Neural crest cell (in vitro differentiated cells): ENCODE results near the gene NECTIN1. TPM values are rescaled to one million over a fixed set of nuclear protein-coding genes. Genes with fewer than 3 reads are reported as not detected.

Experiments used
- DNase-seq: peaks from one replicate; pipeline ENCODE4 v3.0.0; 2021; ENCODE audit warnings: low read depth, mixed read lengths, low spot score
- H3K27ac Mint-ChIP-seq: one replicate; pipeline ENCODE4 v1.8.0; 2021; ENCODE audit warnings: mild to moderate bottlenecking, mixed read lengths; ENCODE audit not compliant: unreplicated experiment
- H3K27me3 Mint-ChIP-seq: 2 replicates; pipeline ENCODE4 v1.8.0; 2021; ENCODE audit warnings: low read depth, mild to moderate bottlenecking, mixed read lengths
- H3K36me3 Mint-ChIP-seq: 2 replicates; pipeline ENCODE4 v1.8.0; 2021; ENCODE audit warnings: low read depth, mild to moderate bottlenecking, mixed read lengths
- H3K4me1 Mint-ChIP-seq: 2 replicates; pipeline ENCODE4 v1.8.0; 2021; ENCODE audit warnings: mixed read lengths
- H3K4me3 Mint-ChIP-seq: one replicate; pipeline ENCODE4 v1.8.0; 2021; ENCODE audit warnings: mild to moderate bottlenecking, mixed read lengths
- H3K9me3 Mint-ChIP-seq: 2 replicates; pipeline ENCODE4 v1.8.0; 2021; ENCODE audit warnings: mixed read lengths
- total RNA-seq: library from RNA; stranded (reverse); gene quantifications from 2 replicates; pipeline ENCODE4 v1.2.1, GENCODE V29; 2021
- TF ChIP-seq, protein P1 (sequence below): fragments of 200-600 bp; sonication (generic); conservative IDR thresholded peaks from 2 replicates; pipeline ENCODE4 v1.5.0; 2021; ENCODE audit warnings: antibody characterized with exemption, mild to moderate bottlenecking

NECTIN1 gene
- total RNA-seq, 1 donor from 2014 or later, result 49.2 TPM

DNA sequence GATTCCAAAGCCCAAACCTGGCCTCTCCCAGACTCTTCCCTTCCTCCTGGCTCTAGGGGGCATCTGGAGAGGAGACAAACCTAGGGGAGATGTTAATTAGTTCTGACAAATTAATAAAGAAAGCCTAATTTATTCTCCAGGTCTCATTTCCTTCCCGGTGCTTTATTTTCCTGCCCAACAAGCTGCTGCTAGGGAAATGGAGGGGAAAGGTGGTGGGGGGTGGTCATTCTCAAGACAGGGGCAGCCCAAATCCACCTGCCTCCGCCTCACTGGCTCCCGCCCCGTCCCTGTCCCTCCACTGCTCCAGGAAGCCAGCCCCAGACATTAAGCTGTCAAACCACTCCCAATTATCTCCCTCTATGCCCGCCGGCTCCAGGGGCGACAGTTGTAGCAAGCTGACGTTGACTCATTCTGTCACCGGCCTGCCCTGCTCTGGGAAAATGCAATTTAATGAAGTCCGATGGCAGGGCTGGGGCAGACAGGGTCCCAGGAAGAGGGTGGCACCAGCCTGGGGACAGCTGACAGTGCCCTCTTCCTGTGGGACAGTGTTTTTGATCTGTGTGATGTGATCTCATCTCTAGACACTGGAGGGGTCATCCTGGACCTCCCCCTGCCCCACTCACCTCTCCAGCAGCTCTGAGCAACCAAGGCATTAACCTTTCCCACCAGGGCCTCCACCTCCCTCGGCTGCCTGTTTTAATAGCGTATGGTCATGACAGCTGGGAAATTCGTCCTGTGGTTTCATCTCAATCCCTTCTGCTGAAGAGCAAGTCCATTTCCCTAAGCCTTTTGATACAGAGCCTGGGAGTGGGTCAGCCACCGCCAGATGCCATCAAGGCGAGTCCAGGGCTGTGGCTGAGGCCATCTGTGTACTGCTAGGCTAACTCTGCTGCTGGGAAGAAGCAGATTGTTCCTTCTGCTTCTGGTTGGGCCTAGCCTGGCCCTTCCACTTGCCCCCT is 27.1 kb downstream of the NECTIN1 start:
- TF ChIP-seq, protein P1, sequence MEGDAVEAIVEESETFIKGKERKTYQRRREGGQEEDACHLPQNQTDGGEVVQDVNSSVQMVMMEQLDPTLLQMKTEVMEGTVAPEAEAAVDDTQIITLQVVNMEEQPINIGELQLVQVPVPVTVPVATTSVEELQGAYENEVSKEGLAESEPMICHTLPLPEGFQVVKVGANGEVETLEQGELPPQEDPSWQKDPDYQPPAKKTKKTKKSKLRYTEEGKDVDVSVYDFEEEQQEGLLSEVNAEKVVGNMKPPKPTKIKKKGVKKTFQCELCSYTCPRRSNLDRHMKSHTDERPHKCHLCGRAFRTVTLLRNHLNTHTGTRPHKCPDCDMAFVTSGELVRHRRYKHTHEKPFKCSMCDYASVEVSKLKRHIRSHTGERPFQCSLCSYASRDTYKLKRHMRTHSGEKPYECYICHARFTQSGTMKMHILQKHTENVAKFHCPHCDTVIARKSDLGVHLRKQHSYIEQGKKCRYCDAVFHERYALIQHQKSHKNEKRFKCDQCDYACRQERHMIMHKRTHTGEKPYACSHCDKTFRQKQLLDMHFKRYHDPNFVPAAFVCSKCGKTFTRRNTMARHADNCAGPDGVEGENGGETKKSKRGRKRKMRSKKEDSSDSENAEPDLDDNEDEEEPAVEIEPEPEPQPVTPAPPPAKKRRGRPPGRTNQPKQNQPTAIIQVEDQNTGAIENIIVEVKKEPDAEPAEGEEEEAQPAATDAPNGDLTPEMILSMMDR, result no peak
- Mint-ChIP-seq H3K27ac (no peak overlapping the region), H3K4me1 (peaks cover 37% of the 10 kb centered on the region), H3K4me3 (no peak overlapping the region), H3K36me3 (no peaks in the 10 kb centered on the region), H3K27me3 (no peaks in the 10 kb centered on the region), H3K9me3 (no peaks in the 10 kb centered on the region)
- DNase-seq, result no peak

DNA sequence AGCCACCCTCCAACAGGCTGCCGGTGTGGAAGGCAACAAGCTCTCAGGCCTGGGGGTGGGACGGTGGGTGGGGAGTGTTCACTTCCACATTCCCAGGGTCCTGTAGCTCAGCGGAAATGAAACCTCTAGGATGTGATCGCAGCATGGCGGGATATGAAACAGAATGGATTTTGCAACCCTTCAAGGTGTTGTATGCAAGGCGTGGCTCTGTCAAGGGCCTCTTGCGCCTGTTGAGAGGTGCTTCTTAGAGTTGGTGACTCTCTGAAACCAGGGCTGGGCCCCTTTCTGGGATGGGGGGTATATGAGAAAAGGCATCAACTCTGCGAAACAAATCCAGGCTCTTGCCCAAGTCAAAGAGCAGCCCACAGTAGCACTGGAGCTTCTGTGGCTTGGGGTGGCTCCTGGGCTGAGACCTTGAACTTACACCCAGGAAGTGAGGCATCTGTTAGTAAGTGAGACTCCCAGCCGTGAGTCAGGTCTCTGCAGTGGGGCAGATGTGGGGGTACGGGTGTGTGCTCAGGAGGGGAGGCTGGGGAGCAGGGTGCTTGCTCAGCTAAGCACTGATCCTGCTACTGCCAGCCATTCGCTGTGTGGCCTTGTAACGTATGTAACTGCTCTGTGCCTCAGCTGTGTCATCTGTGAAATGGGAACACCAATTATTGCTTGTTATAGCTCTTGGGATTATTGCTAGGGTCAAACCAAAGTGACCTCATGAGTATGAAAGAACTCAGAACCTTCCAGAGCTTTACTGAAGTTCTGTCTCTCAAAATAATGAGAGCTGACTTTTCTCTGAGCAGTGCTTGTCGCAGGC is 28.3 kb downstream of the NECTIN1 start:
- H3K9me3 Mint-ChIP-seq, result no peaks in the 10 kb centered on the region
- no peak for DNase-seq
- H3K4me3 Mint-ChIP-seq, result no peak overlapping the region
- TF ChIP-seq, protein P1, result no peak
- peaks cover 29% of the 10 kb centered on the region for H3K4me1 Mint-ChIP-seq
- no peaks in the 10 kb centered on the region for H3K27me3 Mint-ChIP-seq
- no peaks in the 10 kb centered on the region for H3K36me3 Mint-ChIP-seq
- H3K27ac Mint-ChIP-seq, result no peak overlapping the region

DNA sequence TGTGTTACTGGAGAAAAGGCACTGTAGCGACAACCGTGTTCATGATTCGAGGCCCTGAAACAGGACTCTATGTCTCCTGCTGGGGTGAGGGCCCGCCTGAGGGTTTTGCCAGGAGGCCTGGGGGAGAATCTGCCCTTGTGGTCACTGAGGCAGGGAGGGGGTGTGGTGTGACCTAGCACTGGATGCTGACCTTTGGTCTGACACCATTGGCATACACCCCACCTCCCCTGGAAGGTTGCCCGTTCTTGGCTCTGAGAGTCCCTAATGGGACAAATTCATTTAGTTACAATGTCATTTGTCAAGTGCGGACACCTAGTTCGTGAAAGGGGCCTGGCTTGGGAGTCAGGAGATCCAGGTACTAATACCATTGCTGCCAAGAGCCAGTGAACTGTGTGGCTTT is 29.0 kb downstream of the NECTIN1 start:
- Mint-ChIP-seq H3K4me3 (no peak overlapping the region), H3K4me1 (peaks cover 23% of the 10 kb centered on the region), H3K27me3 (no peaks in the 10 kb centered on the region), H3K9me3 (no peaks in the 10 kb centered on the region), H3K36me3 (no peaks in the 10 kb centered on the region), H3K27ac (no peak overlapping the region)
- TF ChIP-seq, protein P1, result no peak
- DNase-seq, result no peak

DNA sequence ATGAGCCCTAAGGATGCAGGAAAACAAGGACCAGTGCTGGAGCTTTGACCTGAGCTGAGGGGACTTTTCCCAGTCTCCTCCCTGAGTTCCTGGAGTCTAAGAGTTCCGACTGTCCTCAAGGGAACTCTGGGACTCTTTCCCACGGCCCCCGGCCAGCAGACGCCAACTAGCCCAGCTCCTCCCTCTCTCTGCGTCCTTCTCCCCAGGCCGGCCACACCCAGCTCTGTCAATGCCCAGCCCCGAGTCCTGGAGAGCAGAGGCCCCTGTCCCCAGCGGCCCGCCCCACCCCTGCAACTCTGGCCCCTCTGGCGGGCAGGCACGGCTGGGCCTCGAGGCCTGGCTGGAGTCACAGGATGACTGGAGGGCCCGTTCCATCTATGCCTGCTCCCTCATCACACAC is 29.8 kb downstream of the NECTIN1 start:
- DNase-seq, result no peak

DNA sequence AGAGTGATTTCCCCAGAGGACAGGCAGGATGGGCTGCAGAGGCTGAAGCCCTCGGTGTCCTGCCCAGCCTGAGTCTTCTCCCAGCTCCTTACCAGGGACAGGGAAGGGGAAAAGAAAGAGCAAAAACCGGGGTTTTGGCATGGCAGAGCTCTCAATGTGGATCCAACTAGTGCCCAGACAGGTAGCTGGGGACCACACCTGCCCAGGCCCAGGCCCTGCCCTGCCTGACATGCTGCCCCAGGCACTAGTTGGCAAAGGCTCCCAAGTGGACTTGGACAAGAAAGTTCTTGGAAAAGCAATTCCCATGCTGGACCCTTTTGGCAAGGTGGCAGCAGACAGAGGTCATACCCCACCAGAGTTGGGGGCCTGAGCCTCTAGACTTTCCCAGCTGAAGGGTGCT is 31.1 kb downstream of the NECTIN1 start:
- Mint-ChIP-seq H3K27ac (no peak overlapping the region), H3K9me3 (no peaks in the 10 kb centered on the region), H3K4me1 (peaks cover 41% of the 10 kb centered on the region), H3K27me3 (no peaks in the 10 kb centered on the region), H3K36me3 (no peaks in the 10 kb centered on the region), H3K4me3 (no peak overlapping the region)
- DNase-seq, result no peak
- TF ChIP-seq, protein P1, result no peak

More for the DNA sequence above, 29.8 kb downstream of the NECTIN1 start:
- H3K27ac Mint-ChIP-seq, result no peak overlapping the region
- TF ChIP-seq, protein P1, result no peak
- no peak overlapping the region for H3K4me3 Mint-ChIP-seq
- H3K4me1 Mint-ChIP-seq, result peaks cover 28% of the 10 kb centered on the region
- no peaks in the 10 kb centered on the region for H3K27me3 Mint-ChIP-seq
- H3K36me3 Mint-ChIP-seq, result no peaks in the 10 kb centered on the region
- H3K9me3 Mint-ChIP-seq, result no peaks in the 10 kb centered on the region
